Measurements from ENCODE around the gene ADAP1.

ADAP1 gene

DNA sequence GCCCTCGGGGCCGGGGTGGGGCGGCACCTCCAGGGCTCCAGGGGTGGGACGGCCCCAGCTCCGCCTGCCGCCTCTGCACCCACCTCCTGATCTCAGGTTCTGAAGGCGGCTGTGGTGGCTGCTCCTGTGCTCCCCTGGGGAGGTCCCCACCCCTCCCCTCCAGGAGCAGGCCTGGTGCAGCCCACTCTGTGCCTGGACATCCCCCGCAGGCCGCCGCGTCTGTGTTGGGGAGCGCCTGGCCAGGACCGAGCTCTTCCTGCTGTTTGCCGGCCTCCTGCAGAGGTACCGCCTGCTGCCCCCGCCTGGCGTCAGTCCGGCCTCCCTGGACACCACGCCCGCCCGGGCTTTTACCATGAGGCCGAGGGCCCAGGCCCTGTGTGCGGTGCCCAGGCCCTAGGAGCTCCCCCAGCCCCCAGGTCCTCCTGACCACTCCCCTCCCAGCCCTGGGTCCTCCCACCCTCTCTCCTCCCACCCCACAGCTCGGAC, 34.0 kb upstream of the ADAP1 start:
- no peak for DNase-seq

DNA sequence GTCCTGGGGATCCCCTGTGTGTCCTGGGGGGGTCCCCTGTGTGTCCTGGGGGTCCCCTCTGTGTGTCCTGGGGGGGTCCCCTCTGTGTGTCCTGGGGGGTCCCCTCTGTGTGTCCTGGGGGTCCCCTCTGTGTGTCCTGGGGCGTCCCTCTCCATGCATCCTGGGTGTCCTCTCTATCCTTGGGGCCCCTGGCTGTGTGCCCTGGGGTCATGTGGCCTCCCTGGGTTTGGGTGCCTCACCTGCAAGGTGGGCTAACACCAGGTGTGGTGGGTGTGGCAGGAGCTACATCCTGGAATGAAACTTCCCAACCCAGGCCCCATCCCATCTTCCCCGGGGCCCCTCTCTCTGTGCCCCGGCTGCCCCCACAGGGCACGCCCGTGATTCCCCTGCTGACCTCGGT, 33.4 kb upstream of the ADAP1 start:
- no peak for DNase-seq

GRCh38 chr7:986766-987751, 32.6 kb upstream of the ADAP1 start:
- DNase-seq, result no peak

- peak; percentile 54 for DNase-seq
Measured at GRCh38 chr7:985915-986741, 31.6 kb upstream of the ADAP1 start.

- DNase-seq, result no peak
Measured at GRCh38 chr7:985127-985416, 30.6 kb upstream of the ADAP1 start.

DNA sequence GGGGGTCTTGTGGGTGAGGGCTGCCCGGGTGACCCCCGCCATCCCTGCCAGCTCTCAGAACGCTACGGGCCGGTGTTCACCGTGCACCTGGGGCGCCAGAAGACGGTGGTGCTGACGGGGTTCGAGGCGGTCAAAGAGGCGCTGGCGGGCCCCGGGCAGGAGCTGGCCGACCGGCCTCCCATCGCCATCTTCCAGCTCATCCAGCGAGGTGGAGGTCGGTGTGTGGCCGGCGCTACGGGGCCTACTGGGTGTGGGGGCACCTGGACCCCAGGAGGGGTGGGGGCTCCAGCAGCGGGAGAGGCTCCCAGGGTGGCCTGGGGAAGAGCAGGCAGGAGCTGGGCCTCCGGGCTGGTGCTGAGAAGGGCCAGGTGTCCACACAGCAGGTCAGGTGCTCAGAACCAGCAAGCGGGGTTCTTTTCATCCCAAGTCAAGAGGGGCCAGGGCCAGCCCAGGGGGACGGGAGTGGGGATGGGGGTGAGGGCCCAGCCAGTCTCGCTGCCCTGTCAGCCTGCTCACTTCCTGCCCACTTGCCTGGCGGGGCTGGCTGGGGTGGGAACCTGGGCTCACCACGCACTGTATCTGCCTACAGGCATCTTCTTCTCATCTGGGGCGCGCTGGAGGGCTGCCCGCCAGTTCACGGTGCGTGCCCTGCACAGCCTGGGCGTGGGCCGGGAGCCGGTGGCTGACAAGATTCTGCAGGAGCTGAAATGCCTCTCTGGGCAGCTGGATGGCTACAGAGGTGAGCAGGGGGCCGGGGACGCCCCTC, 30.1 kb upstream of the ADAP1 start:
- DNase-seq, result no peak

GRCh38 chr7:983616-984071, 29.2 kb upstream of the ADAP1 start:
- no peak for DNase-seq

DNA sequence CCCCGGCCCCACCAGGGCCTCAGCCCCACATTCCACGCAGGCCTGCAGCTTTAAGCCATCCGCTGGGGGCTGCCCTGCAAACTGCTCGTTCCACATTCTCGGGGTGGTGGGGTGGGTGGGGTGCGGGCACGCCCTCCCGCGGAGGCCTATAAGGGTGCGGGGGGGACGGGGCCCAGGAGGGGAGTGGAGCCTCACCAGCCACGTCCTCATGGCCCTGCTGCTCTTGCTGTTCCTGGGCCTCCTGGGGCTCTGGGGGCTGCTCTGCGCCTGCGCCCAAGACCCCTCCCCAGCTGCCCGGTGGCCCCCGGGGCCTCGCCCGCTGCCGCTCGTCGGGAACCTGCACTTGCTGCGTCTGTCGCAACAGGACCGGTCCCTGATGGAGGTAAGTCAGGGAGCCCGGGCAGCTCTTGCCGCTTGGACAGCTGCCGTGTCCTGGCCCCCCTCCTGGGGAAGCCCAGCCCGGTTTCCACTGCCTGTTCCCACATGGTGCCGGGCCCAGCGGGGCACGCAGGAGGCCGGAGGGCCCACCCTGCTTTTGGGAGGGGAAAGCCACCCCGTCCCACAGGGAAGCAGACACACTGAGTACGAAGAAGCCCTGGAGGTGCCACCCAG, 28.6 kb upstream of the ADAP1 start, which contains the start of gene CYP2W1:
TSS of gene CYP2W1 (plus strand) at position 178 of the 612 bp plus-strand sequence. CDS start at position 209, 31 bp downstream.
- peak; percentile 69 for DNase-seq

DNA sequence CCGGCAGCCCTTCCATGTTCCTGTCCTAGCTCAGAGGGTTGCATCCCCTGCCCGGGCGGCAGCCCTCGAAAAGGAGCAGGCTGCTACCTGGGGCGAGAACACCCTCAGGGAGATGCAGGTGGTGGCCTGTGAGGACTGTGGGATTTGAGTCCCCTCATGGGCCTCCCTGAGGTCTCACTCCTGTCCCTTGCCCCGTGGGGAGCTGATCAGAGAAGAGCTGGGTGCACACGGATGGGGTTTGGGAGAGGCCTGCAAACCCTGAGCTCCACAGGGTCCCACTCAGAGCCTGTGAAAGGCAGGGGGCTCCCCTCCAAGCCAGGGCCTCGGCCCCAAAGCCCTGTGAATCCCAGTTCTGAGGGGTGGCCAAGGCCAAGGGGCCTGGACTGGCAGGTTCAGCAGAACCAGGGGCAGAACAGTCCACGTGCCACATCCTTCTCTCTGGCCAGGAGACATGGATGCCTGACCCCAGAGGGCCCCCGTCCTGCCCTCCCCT, 28.1 kb upstream of the ADAP1 start:
- DNase-seq, result no peak

DNA sequence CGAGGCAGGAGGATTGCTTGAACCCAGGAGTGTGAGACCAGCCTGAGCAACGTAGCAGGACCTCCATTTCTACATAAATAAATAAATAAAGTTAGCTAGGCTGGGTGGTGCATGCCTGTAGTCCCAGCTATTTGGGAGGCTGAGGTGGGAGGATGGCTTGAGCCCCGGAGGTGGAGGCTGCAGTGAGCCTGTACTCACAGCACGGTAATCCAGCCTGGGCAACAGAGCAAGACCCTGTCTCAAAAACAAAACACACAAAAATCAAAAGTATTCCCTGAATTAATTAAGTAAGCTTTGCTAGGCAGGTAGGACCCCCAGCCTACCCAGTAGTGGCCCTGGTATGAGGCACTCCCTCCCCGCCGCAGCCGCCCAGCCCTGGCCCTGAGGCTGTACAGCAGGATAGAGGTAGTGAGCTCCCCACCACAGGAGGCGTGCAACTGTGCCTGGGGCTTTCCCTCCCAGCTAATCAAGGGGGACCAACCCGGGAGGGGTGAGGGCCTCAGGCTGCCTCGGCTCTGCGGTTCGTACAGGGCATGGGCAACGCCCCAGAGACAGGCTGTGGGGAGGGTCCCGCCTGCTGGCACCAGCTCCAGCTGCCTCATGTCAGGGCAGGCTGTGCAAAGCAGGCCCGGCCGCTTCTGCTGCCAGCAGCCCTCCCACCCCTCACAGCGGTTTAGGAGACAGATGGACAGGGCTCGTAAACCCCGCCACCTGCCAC, 27.5 kb upstream of the ADAP1 start:
- DNase-seq, result peak; percentile 97

DNA sequence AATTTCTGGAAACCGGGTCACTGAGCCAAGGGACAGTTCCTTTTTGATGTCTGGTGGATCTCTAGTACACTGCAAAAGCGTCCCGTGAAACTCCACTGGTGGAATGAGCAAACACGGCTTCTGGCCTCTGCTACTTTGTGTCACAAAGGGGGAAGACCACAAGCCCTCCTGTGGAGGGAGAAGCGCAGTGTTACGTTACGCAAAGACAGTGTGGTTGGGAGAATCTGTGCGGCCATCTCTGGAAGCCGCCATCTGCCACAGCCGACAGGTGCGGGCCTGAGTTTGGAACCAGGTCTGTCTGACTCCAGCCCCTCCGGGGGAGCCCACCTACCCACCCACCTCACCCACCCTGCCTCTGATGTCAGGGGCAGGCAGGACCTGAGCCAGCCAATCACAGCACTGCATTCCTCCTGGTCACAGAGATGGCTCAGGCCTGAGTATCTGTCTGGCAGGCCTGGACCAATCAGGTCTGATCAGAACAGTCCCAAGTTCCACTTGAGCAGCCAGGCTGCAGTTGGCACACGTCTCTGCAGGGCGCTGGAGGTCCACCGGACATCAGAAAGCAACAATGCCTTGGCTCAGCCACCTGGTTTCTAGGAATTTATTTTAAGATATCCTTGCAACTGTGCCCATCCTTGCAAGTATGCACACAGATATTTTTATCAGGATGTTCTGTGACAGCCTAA, 25.5 kb upstream of the ADAP1 start:
- no peak for DNase-seq

GRCh38 chr7:979151-979550, 24.7 kb upstream of the ADAP1 start:
- DNase-seq, result no peak

DNA sequence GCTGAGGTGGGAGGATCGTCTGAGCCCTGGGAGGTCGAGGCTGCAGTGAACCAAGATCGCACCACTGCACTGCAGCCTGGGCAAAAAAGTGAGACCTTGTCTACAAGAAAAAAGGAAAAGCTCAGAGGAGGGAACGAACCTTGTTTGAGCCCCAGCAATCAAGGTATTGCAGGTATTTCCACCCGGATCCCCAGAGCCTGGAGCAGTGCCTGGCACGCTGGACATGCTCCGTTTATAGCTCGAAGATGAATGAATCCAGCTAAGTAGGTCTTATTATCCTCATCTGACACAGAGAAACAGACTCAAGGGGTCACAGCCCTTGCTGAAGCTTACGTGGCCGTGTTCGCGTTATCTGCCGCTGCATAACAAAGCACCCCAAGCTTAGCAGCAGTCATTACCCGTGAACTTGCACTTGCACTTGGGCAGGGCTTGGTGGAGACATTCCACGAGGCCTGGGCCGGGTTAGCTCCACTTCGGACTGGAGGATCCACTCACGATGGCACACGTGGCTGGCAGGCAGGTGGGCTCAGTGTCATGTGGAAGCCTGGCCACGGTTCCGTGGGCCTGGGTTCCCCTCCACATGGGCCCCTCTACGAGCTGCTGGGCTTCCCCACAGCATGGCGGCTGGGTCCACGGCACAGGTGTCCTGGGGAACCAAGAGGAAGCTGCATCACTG, 24.1 kb upstream of the ADAP1 start:
- DNase-seq, result no peak

DNA sequence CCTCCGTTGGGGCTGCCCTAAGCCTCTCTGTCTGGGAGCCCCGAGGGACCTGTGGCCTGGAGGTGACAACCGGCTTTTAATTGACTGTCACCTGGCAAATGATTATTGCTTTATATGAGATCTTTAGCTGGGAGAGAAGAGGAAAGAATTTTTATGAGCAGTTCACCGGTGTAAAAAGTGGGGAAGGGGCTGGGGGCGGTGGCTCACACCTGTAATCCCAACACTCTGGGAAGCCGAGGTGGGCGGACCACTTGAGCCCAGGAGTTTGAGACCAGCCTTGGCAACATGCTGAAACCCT, 23.5 kb upstream of the ADAP1 start:
- no peak for DNase-seq

GRCh38 chr7:977326-978048, 23.0 kb upstream of the ADAP1 start:
- no peak for DNase-seq

DNA sequence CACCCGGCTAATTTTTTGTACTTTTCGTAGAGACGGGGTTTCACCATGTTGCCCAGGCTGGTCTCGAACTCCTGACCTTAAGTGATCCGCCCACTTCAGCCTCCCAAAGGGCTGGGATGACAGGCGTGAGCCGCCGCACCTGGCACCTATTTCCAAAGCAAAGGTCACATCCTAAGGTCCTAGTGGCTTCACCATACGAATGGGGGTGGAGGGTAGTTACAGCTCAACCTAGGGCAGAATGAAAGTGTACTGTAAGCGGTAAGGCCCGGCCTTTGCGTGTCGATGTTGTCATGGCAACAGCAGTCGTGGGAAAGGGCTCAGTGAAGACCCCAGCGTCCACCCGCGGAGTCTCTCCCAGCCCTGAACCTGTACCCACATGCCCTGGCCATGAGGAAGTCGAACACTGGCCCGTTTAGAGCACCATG, 22.4 kb upstream of the ADAP1 start:
- no peak for DNase-seq

DNA sequence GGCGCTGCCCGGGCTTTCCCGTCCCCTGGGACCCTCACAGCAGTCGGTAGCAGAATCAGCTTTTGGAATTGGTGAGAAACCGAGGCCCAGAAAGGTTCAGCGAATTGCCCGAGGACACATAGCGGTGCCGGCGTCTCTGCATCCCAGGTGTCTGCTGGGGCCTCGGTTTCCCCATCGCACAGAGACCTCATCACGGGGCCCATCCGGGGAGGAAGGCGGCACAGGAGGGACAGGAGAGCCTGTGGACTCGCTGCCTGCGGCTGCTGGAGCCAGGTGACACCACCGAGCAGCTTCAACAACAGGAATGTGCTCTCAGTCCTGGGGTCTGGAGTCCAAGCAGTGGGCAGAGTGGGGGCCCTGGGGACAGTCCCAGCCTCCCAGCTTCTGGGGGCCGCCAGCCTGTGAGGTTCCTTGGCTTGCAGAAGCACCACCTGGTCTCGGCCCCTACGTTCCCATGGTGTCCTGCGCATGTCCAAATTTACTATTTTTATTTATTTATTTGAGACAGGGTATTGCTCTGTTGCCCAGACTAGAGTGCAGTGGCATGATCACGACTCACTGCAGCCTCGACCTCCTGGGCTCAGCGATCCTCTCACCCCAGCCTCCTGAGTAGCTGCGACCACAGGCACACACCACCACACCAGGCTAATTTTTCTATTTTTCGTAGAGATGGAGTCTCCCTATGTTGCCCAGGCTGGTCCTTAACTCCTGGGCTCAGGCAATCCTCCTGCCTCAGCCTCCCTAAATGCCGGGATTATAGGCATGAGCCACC, 21.4 kb upstream of the ADAP1 start:
- DNase-seq, result no peak

DNA sequence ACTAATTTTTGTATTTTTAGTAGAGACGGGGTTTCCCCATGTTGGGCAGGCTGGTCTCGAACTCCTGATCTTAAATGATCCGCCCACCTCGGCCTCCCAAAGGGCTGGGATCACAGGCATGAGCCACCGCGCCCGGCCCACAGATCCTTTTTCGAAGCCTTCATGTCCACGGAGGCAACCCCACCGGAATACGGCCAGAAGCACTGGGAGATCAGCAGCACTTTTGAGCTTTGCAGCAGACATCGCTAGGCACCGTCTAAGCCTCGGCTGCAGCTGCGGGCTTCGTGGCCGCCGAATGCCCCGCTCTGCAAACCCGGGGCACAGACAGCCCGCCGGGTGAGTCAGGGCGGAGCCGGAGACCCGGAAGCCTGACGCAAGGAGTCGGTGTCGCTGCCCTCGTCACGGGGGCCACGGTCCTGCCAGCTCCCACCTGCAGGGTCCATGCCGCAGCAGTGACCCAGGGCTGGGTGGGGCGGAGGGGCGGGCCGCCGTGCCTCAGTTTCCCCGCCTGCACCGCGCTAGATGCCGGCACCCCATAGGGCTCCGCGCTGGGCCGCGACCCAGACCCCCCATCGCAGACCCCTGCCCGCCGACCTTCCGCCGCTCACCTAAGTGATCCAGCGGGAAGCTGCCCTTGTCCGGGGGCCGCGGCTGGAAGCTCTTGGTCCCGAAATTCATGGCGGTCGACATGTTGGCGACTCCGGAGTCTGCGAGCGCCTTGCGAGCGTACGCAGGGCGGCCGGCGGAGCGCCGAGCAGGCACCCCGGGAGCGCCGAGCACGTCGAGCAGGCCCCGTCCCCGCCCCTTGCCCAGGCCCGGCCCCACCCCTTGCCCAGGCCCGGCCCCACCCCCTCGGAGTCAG, 20.6 kb upstream of the ADAP1 start, which contains the start of gene COX19:
TSS of gene COX19 (minus strand) at position 730 of the 862 bp plus-strand sequence. CDS start at position 690, 40 bp downstream.
- DNase-seq, result peak; percentile 61
